Upper lobe of left lung (tissue), 4 donors: Measurements from ENCODE around the gene ATXN2.

Experiments used
- EP300 ChIP-seq, 4 donors: sonication (generic); formaldehyde crosslinking; IDR thresholded peaks; one replicate each; pipeline ENCODE4 v1.5.1; 2017; ENCODE audit warnings: antibody characterized with exemption in 4 of 4, control low read depth in 2 of 4
- POLR2A ChIP-seq, 4 donors: fragments of 450-650 bp; IDR thresholded peaks; one replicate each; pipeline ENCODE4 v1.5.1; 2016 to 2017; ENCODE audit warnings: antibody characterized with exemption in 4 of 4, mild to moderate bottlenecking in 2 of 4
- POLR2AphosphoS5 ChIP-seq, 2 donors: sonication (generic); formaldehyde crosslinking; IDR thresholded peaks; one replicate each; pipeline ENCODE4 v1.5.1; 2017; ENCODE audit warnings: antibody characterized with exemption in 2 of 2
- TF ChIP-seq, protein P1 (sequence below), 6 experiments: fragments of 450-650 bp in 4 of 6; fragments of 200-600 bp in 2 of 6; sonication (generic) in 2 of 6; IDR thresholded peaks; one replicate each; pipeline ENCODE4 v1.5.1; 2016 to 2019; ENCODE audit warnings: antibody characterized with exemption in 6 of 6

DNA sequence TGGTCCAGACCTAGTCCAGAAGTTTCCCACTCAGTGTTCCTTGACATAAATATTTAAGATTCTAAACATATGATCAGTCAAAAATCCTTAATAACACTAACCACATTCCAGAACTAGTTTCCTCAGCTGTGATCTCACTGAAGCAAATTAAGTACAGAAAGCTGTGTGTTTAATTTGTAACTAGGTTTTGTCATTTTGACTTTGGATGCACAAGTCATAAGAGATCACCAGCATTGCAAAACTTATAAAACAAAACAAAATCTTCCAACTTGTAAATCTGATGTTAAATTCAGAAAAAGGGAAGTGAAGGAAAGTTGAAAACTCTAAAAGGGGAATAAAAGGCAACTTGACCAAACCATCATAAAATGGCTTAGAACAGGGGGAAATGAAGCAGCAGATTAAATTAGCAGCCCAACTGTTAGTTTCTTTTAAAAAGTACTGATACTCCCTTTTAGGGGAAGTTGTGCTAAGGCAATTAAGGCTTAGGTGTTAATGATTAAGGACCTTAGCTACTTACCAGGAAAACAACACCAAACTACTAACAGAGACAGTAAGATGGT is 136.8 kb downstream of the ATXN2 start:
- TF ChIP-seq, protein P1, sequence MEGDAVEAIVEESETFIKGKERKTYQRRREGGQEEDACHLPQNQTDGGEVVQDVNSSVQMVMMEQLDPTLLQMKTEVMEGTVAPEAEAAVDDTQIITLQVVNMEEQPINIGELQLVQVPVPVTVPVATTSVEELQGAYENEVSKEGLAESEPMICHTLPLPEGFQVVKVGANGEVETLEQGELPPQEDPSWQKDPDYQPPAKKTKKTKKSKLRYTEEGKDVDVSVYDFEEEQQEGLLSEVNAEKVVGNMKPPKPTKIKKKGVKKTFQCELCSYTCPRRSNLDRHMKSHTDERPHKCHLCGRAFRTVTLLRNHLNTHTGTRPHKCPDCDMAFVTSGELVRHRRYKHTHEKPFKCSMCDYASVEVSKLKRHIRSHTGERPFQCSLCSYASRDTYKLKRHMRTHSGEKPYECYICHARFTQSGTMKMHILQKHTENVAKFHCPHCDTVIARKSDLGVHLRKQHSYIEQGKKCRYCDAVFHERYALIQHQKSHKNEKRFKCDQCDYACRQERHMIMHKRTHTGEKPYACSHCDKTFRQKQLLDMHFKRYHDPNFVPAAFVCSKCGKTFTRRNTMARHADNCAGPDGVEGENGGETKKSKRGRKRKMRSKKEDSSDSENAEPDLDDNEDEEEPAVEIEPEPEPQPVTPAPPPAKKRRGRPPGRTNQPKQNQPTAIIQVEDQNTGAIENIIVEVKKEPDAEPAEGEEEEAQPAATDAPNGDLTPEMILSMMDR (IDR thresholded peaks at IDR 0.05) = no peak
- TF ChIP-seq POLR2A (IDR thresholded peaks at IDR 0.05) (no peak), POLR2AphosphoS5 (IDR thresholded peaks at IDR 0.05) (no peak), EP300 (IDR thresholded peaks at IDR 0.05) (no peak)
